K562 (cell line): Measurements from ENCODE around the gene MRGPRD. TPM values are rescaled to one million over a fixed set of nuclear protein-coding genes. Genes with fewer than 3 reads are reported as not detected.

Source experiments
- ADNP ChIP-seq: fragments of 200-800 bp; sonication (Bioruptor generic); IDR thresholded peaks from 2 replicates; pipeline ENCODE4 v1.6.1; 2016; ENCODE audit warnings: missing genetic modification characterization, missing compliant biosample characterization
- ARID3B ChIP-seq: fragments of 250-450 bp; sonication (Bioruptor Pico); IDR thresholded peaks from 2 replicates; pipeline ENCODE4 v1.4.0; 2020; ENCODE audit warnings: borderline replicate concordance
- ARNT ChIP-seq, 2 experiments: fragments of 450-650 bp; IDR thresholded peaks; 2 replicates each; pipeline ENCODE4 v1.6.1; 2016; ENCODE audit warnings: mild to moderate bottlenecking in 1 of 2
- CEBPB ChIP-seq: fragments of 450-650 bp; IDR thresholded peaks from 2 replicates; pipeline ENCODE4 v1.6.1; 2016; ENCODE audit warnings: missing genetic modification characterization, missing compliant biosample characterization
- CEBPG ChIP-seq, 3 experiments: fragments of 200-800 bp in 1 of 3; sonication (Bioruptor generic) in 1 of 3; sonication (generic) in 1 of 3; formaldehyde crosslinking in 1 of 3; IDR thresholded peaks in 2 of 3; conservative IDR thresholded peaks in 1 of 3; 2 replicates each; pipeline versions ENCODE4 v1.6.1 to v1.8.0; 2016 to 2022; ENCODE audit warnings: missing compliant biosample characterization in 2 of 3, missing genetic modification characterization in 2 of 3, mild to moderate bottlenecking in 1 of 3, missing genetic modification reagents in 1 of 3
- CHD2 ChIP-seq: IDR thresholded peaks from 2 replicates; pipeline ENCODE4 v1.6.1; 2011; ENCODE audit warnings: low read depth, low read length
- ELF2 ChIP-seq: fragments of 250-450 bp; sonication (Bioruptor Pico); IDR thresholded peaks from 2 replicates; pipeline ENCODE4 v1.5.0; 2021; ENCODE audit warnings: mild to moderate bottlenecking
- GTF2A2 ChIP-seq: IDR thresholded peaks from 2 replicates; pipeline ENCODE4 v1.6.1; 2016; ENCODE audit warnings: mild to moderate bottlenecking, missing genetic modification characterization, missing compliant biosample characterization
- KDM5B ChIP-seq: fragments of 200-600 bp; sonication (generic); IDR thresholded peaks from 2 replicates; pipeline ENCODE4 v1.6.1; 2012; ENCODE audit warnings: low read depth, mild to moderate bottlenecking, moderate library complexity, low read length, control low read depth, inconsistent platforms; ENCODE audit not compliant: insufficient replicate concordance
- MAFK ChIP-seq: IDR thresholded peaks from 2 replicates; pipeline ENCODE4 v1.6.1; 2011; ENCODE audit warnings: low read length, improper control_type of control experiment
- MEIS2 ChIP-seq: fragments of 450-650 bp; IDR thresholded peaks from 2 replicates; pipeline ENCODE4 v1.6.1; 2014; ENCODE audit warnings: mild to moderate bottlenecking; ENCODE audit not compliant: partially characterized antibody
- MXI1 ChIP-seq: IDR thresholded peaks from 2 replicates; pipeline ENCODE4 v1.6.1; 2011; ENCODE audit warnings: low read depth, mild to moderate bottlenecking, improper control_type of control experiment, low read length
- PHTF2 ChIP-seq: fragments of 250-450 bp; sonication (Bioruptor Pico); IDR thresholded peaks from 2 replicates; pipeline ENCODE4 v1.5.0; 2021; ENCODE audit warnings: mild to moderate bottlenecking
- POLR2G ChIP-seq: fragments of 200-400 bp; formaldehyde crosslinking; IDR thresholded peaks from 2 replicates; pipeline ENCODE4 v1.6.1; 2017; ENCODE audit warnings: low read depth, mild to moderate bottlenecking, antibody characterized with exemption, low read length, moderate library complexity
- RBM15 ChIP-seq: fragments of 200-400 bp; formaldehyde crosslinking; IDR thresholded peaks from 2 replicates; pipeline ENCODE4 v1.6.1; 2018; ENCODE audit warnings: mild to moderate bottlenecking, low read length, moderate library complexity; ENCODE audit not compliant: insufficient read depth
- RFX1 ChIP-seq: fragments of 450-650 bp; IDR thresholded peaks from 2 replicates; pipeline ENCODE4 v1.6.1; 2016; ENCODE audit warnings: mild to moderate bottlenecking, moderate library complexity
- SIX5 ChIP-seq, 2 experiments: IDR thresholded peaks; 2 replicates each; pipeline ENCODE4 v1.6.1; 2011; ENCODE audit warnings: low read length in 2 of 2, borderline replicate concordance in 1 of 2, low read depth in 1 of 2, mild to moderate bottlenecking in 1 of 2, moderate library complexity in 1 of 2; ENCODE audit not compliant: insufficient read depth in 1 of 2
- SMAD3 ChIP-seq: fragments of 450-650 bp; formaldehyde crosslinking; conservative IDR thresholded peaks from 2 replicates; pipeline ENCODE4 v1.4.0; 2020; ENCODE audit warnings: mild to moderate bottlenecking
- TCF3 ChIP-seq: sonication (generic); formaldehyde crosslinking; IDR thresholded peaks from 2 replicates; pipeline ENCODE4 v1.4.0; 2020; ENCODE audit warnings: mild to moderate bottlenecking, missing genetic modification reagents
- TRIM24 ChIP-seq, 2 experiments: fragments of 450-650 bp; IDR thresholded peaks; 2 replicates each; pipeline ENCODE4 v1.6.1; 2016
- U2AF1 ChIP-seq: fragments of 200-400 bp; formaldehyde crosslinking; optimal IDR thresholded peaks from 2 replicates; pipeline ENCODE3; 2017; ENCODE audit warnings: mild to moderate bottlenecking, low read depth, low read length, moderate library complexity
- ZMIZ1 ChIP-seq, 2 experiments: fragments of 150-350 bp in 1 of 2; IDR thresholded peaks; 2 replicates each; pipeline ENCODE4 v1.6.1; 2012 to 2016; ENCODE audit warnings: low read depth in 2 of 2, low read length in 2 of 2, mild to moderate bottlenecking in 1 of 2, moderate library complexity in 1 of 2
- ZNF140 ChIP-seq: fragments of 250-450 bp; sonication (Bioruptor Pico); IDR thresholded peaks from 2 replicates; pipeline ENCODE4 v1.8.0; 2021; ENCODE audit warnings: moderate library complexity, mild to moderate bottlenecking, inconsistent platforms
- ZNF197 ChIP-seq: fragments of 200-800 bp; sonication (Bioruptor generic); IDR thresholded peaks from 2 replicates; pipeline ENCODE4 v1.6.1; 2016; ENCODE audit warnings: low read depth, missing genetic modification characterization, missing compliant biosample characterization
- polyA plus RNA-seq, 8 experiments: library from polyadenylated mRNA; depleted of rRNA in 4 of 8; stranded (reverse) in 5 of 8; unstranded in 3 of 8; fragments of >200 nt; fragmentation: Nextera tagmentation in 2 of 8; fragmentation: Illumina TruSeq in 1 of 8; extraction: Ambion mirVana in 2 of 8; extraction: Trizol in 1 of 8; gene quantifications; 2 replicates each; pipeline versions ENCODE4 v1.2.1 to v1.2.3, GENCODE V29; 2011 to 2014; ENCODE audit warnings: inconsistent platforms in 1 of 8, missing spikeins in 1 of 8
- total RNA-seq, 7 experiments: library from RNA; depleted of rRNA in 6 of 7; stranded (reverse); fragments of >200 nt in 6 of 7; fragmentation: Illumina TruSeq in 2 of 7; extraction: Trizol in 2 of 7; gene quantifications; 2 replicates each; pipeline versions ENCODE4 v1.2.1 to v1.2.3, GENCODE V29; 2011 to 2021; ENCODE audit warnings: low replicate concordance in 1 of 7

The MRGPRD gene
- total and polyA plus RNA-seq, 9 of the 15 experiments (the other 6 are each of a cell fraction or from before 2014, with no cell fraction given), result not detected

GRCh38 chr11:68946416-68947090 is 34.2 kb downstream of the MRGPRD start (continued):
- TF ChIP-seq KDM5B, result no peak
- no peak for TF ChIP-seq RBM15
- TF ChIP-seq CEBPG (CRISPR knock-in tag; IDR thresholded peaks at IDR 0.05), result no peak
- TF ChIP-seq CEBPG (tag; conservative IDR thresholded peaks at IDR 0.05 in 1 of 2, IDR thresholded peaks at IDR 0.05 in 1 of 2), result no peak
- TF ChIP-seq ZNF140 (CRISPR knock-in tag), result no peak
- no peak for TF ChIP-seq SMAD3 (CRISPR knock-in tag)
- TF ChIP-seq ELF2 (CRISPR knock-in tag), result no peak
- TF ChIP-seq ZMIZ1 (IDR thresholded peaks at IDR 0.05; ENCODE audit: low read depth in 2 of 2, low read length in 2 of 2), result no peak
- TF ChIP-seq POLR2G, result 0 out of 2 replicates have a peak, but pooled peaks have one; percentile 18
- TF ChIP-seq TCF3 (CRISPR knock-in tag), result no peak
- TF ChIP-seq PHTF2, result no peak
- TF ChIP-seq TRIM24 (IDR thresholded peaks at IDR 0.05), result no peak
- no peak for TF ChIP-seq GTF2A2 (tag)
- TF ChIP-seq SIX5 (IDR thresholded peaks at IDR 0.05; ENCODE audit: borderline replicate concordance in 1 of 2, insufficient read depth in 1 of 2, low read depth in 1 of 2, low read length in 2 of 2), result no peak
- no peak for TF ChIP-seq ZNF197 (CRISPR knock-in tag)
- no peak for TF ChIP-seq CHD2
- no peak for TF ChIP-seq ADNP (tag)
- no peak for TF ChIP-seq MXI1
- no peak for TF ChIP-seq ARNT (IDR thresholded peaks at IDR 0.05)
- TF ChIP-seq MEIS2, result peak; percentile 72
- no peak for TF ChIP-seq ARID3B (CRISPR knock-in tag)
- TF ChIP-seq RFX1, result peak; percentile 57
- TF ChIP-seq U2AF1, result no peak
- TF ChIP-seq CEBPB (tag), result no peak
- no peak for TF ChIP-seq MAFK
